Trophoblast cell (in vitro differentiated cells and primary cell): Measurements from ENCODE around the gene RAP1A.

Source experiments
- DNase-seq, 2 donors: peaks; one replicate each; pipeline ENCODE4 v3.0.0-alpha.2; 2016
- H2AFZ ChIP-seq: 2 replicates; pipeline ENCODE4 v1.6.1; 2013; ENCODE audit warnings: low read length, moderate library complexity, mild to moderate bottlenecking; ENCODE audit not compliant: insufficient read depth, poor library complexity
- H2AK5ac ChIP-seq: 2 replicates; pipeline ENCODE4 v1.6.1; 2013; ENCODE audit warnings: mild to moderate bottlenecking, low read length
- H2BK120ac ChIP-seq: 2 replicates; pipeline ENCODE4 v1.6.1; 2013; ENCODE audit warnings: low read length, mild to moderate bottlenecking, moderate library complexity; ENCODE audit not compliant: insufficient read depth, poor library complexity
- H2BK12ac ChIP-seq: 2 replicates; pipeline ENCODE4 v1.6.1; 2013; ENCODE audit warnings: mild to moderate bottlenecking, low read length, moderate library complexity
- H2BK5ac ChIP-seq: 2 replicates; pipeline ENCODE4 v1.6.1; 2013; ENCODE audit warnings: low read length, low read depth, moderate library complexity, mild to moderate bottlenecking; ENCODE audit not compliant: poor library complexity
- H3K14ac ChIP-seq: 2 replicates; pipeline ENCODE4 v1.6.1; 2013; ENCODE audit warnings: mild to moderate bottlenecking, low read length
- H3K18ac ChIP-seq: 2 replicates; pipeline ENCODE4 v1.6.1; 2013; ENCODE audit warnings: mild to moderate bottlenecking, low read length
- H3K23ac ChIP-seq: 2 replicates; pipeline ENCODE4 v1.6.1; 2013; ENCODE audit warnings: low read length
- H3K27ac ChIP-seq: 2 replicates; pipeline ENCODE4 v1.5.1; 2013; ENCODE audit warnings: low read depth, mild to moderate bottlenecking, inconsistent platforms, low read length, moderate library complexity
- H3K27me3 ChIP-seq: 2 replicates; pipeline ENCODE4 v1.6.1; 2013; ENCODE audit warnings: inconsistent platforms, mild to moderate bottlenecking, low read length, moderate library complexity; ENCODE audit not compliant: insufficient read depth
- H3K36me3 ChIP-seq, 2 experiments: 1 replicate in 1 of 2; 2 replicates in 1 of 2; pipeline ENCODE4 v1.6.1; 2013; ENCODE audit warnings: low read length in 2 of 2, mild to moderate bottlenecking in 2 of 2, moderate library complexity in 1 of 2; ENCODE audit not compliant: insufficient read depth in 2 of 2, control insufficient read depth in 1 of 2
- H3K4ac ChIP-seq: 2 replicates; pipeline ENCODE4 v1.6.1; 2013; ENCODE audit warnings: low read depth, mild to moderate bottlenecking, low read length, moderate library complexity
- H3K4me1 ChIP-seq, 2 experiments: 1 replicate in 1 of 2; 2 replicates in 1 of 2; pipeline ENCODE4 v1.6.1; 2013; ENCODE audit warnings: low read length in 2 of 2, mild to moderate bottlenecking in 2 of 2, moderate library complexity in 1 of 2; ENCODE audit not compliant: insufficient read depth in 2 of 2, control insufficient read depth in 1 of 2
- H3K4me2 ChIP-seq: 2 replicates; pipeline ENCODE4 v1.6.1; 2013; ENCODE audit warnings: inconsistent platforms, mild to moderate bottlenecking, low read length, moderate library complexity
- H3K4me3 ChIP-seq: 2 replicates; pipeline ENCODE4 v1.5.1; 2013; ENCODE audit warnings: mild to moderate bottlenecking, low read depth, low read length, inconsistent platforms
- H3K79me1 ChIP-seq: one replicate; pipeline ENCODE4 v1.6.1; 2013; ENCODE audit warnings: low read length
- H3K79me2 ChIP-seq: 2 replicates; pipeline ENCODE4 v1.6.1; 2013; ENCODE audit warnings: low read length, mild to moderate bottlenecking; ENCODE audit not compliant: control insufficient read depth, insufficient read depth, poor library complexity
- H3K9ac ChIP-seq: 2 replicates; pipeline ENCODE4 v1.6.1; 2013; ENCODE audit warnings: mild to moderate bottlenecking, low read length
- H3K9me3 ChIP-seq: 2 replicates; pipeline ENCODE4 v1.6.1; 2013; ENCODE audit warnings: low read depth, mild to moderate bottlenecking, control low read depth, inconsistent platforms, low read length; ENCODE audit not compliant: insufficient read depth
- H4K12ac ChIP-seq: 2 replicates; pipeline ENCODE4 v1.6.1; 2013; ENCODE audit warnings: low read depth, mild to moderate bottlenecking, low read length, moderate library complexity
- H4K8ac ChIP-seq: 2 replicates; pipeline ENCODE4 v1.6.1; 2013; ENCODE audit warnings: low read depth, mild to moderate bottlenecking, low read length, moderate library complexity
- H4K91ac ChIP-seq: one replicate; pipeline ENCODE4 v1.6.1; 2013; ENCODE audit warnings: low read depth, mild to moderate bottlenecking, low read length, moderate library complexity
- WGBS: extraction: QIAGEN DNeasy Blood & Tissue Kit; methylation state at CpG from one replicate; pipeline ENCODE4 v1.1.7; 2013; ENCODE audit warnings: missing lambda C conversion rate; ENCODE audit not compliant: insufficient read length, insufficient coverage; ENCODE audit errors: extremely low coverage; 5-methylcytosine and 5-hydroxymethylcytosine counted together

RAP1A gene

DNA sequence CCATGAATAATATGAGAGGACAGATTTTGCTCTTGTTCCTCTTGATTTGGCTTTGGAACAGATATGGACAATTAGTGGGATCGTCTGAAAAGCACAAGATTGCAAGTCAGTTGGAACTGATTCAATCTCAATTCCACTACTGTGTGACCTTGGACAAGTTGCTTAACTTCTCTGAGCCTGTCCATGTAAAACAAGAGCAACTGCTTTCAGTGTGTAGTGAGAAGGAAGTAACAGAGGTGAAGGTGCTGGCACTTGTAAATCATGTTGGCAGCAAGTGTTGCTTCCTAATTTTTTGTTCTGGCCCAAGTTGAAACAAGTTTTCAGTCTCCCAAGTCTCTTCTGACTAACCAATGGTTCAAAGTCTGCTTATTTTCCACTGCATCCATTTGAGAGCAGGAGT, 104.3 kb downstream of the RAP1A start:
- Histone ChIP-seq H2BK12ac (no peak overlapping the region), H3K79me1 (no peaks in the 10 kb centered on the region), H3K4ac (no peak overlapping the region), H4K91ac (no peak overlapping the region), H3K9ac (no peak overlapping the region), H3K4me1 (no peaks in the 10 kb centered on the region), H3K23ac (no peak overlapping the region), H3K4me2 (no peak overlapping the region), H2BK5ac (no peak overlapping the region), H3K27me3 (no peaks in the 10 kb centered on the region), H3K36me3 (peaks cover 0 to 3% of the 10 kb centered on the region in 2 experiments), H2AK5ac (no peak overlapping the region), H3K14ac (no peak overlapping the region), H3K9me3 (no peaks in the 10 kb centered on the region), H4K12ac (no peak overlapping the region), H3K79me2 (no peaks in the 10 kb centered on the region), H3K18ac (no peak overlapping the region), H4K8ac (no peak overlapping the region), H3K27ac (no peak overlapping the region), H3K4me3 (no peak overlapping the region), H2BK120ac (no peak overlapping the region), H2AFZ (no peak overlapping the region)
- WGBS = no CpG with 5 or more reads among the region's 1 CpG
- no peak for DNase-seq

DNA sequence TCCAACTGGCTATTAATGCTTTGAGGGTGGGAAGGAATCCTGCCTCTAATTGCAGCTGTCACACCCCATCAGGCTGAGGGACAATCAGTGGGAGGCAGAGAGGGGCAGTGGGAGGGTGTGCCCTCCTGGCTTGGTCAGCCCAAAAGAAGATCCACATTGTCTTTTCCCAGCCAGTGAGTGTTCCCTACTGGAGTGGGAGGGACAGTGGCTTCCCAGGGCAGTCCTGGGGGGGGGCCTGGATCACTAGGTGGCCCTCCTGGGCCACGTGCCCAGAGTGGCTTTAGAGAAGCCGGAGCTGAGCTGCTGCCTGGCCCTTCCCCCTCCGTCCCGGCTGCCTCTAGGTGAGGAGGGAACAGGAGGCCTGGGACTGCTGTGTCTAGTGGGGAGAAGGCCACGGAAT, 105.6 kb downstream of the RAP1A start:
- no peak overlapping the region for H4K12ac ChIP-seq
- no peak overlapping the region for H2BK120ac ChIP-seq
- no peak overlapping the region for H3K23ac ChIP-seq
- H3K4me3 ChIP-seq = no peak overlapping the region
- H3K4me1 ChIP-seq = peaks cover 2 to 3% of the 10 kb centered on the region in 2 experiments
- no peaks in the 10 kb centered on the region for H3K79me2 ChIP-seq
- no CpG with 5 or more reads among the region's 5 CpGs for WGBS
- H3K14ac ChIP-seq = no peak overlapping the region
- no peak overlapping the region for H2BK5ac ChIP-seq
- H4K8ac ChIP-seq = no peak overlapping the region
- no peaks in the 10 kb centered on the region for H3K79me1 ChIP-seq
- no peak overlapping the region for H4K91ac ChIP-seq
- no peak overlapping the region for H3K4me2 ChIP-seq
- no peak overlapping the region for H3K27ac ChIP-seq
- H3K4ac ChIP-seq = no peak overlapping the region
- no peak overlapping the region for H2AK5ac ChIP-seq
- H3K18ac ChIP-seq = no peak overlapping the region
- H3K9me3 ChIP-seq = no peaks in the 10 kb centered on the region
- no peak overlapping the region for H2AFZ ChIP-seq
- no peak overlapping the region for H2BK12ac ChIP-seq
- no peaks in the 10 kb centered on the region for H3K27me3 ChIP-seq
- peaks cover 0 to 3% of the 10 kb centered on the region in 2 experiments for H3K36me3 ChIP-seq
- H3K9ac ChIP-seq = no peak overlapping the region
- DNase-seq = no peak

DNA sequence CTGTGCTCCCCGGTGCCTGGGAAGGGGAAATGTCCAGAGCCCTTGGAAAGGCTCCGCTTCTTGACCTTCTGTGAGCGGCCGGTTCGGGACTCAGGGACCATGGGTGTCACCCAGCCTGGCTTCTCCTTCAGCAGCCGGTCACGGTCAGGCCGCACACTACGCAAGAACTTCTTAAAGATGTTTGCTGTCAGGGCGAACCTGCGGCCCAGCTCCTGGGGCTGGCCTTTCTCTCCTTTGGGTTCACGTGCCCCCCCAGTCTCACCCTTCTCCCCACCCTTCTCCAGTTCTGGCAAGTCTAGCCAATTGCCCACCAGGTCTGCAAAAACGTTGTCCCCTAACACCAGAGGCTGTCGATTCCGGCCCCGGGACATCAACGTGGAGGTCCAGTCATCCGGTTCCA, 107.5 kb downstream of the RAP1A start:
- Histone ChIP-seq H2BK5ac (no peak overlapping the region), H2BK12ac (no peak overlapping the region), H2AFZ (no peak overlapping the region), H3K4me3 (no peak overlapping the region), H3K14ac (no peak overlapping the region), H4K91ac (no peak overlapping the region), H4K12ac (no peak overlapping the region), H2BK120ac (no peak overlapping the region), H3K36me3 (peaks cover 0 to 3% of the 10 kb centered on the region in 2 experiments), H2AK5ac (no peak overlapping the region), H3K4me1 (peaks cover 2 to 4% of the 10 kb centered on the region in 2 experiments), H3K9ac (no peak overlapping the region), H3K4ac (no peak overlapping the region), H3K4me2 (no peak overlapping the region), H3K18ac (no peak overlapping the region), H4K8ac (no peak overlapping the region), H3K9me3 (no peaks in the 10 kb centered on the region), H3K79me2 (no peaks in the 10 kb centered on the region), H3K79me1 (no peaks in the 10 kb centered on the region), H3K27ac (no peak overlapping the region), H3K23ac (no peak overlapping the region), H3K27me3 (no peaks in the 10 kb centered on the region)
- DNase-seq = no peak
- WGBS = no CpG with 5 or more reads among the region's 18 CpGs

DNA sequence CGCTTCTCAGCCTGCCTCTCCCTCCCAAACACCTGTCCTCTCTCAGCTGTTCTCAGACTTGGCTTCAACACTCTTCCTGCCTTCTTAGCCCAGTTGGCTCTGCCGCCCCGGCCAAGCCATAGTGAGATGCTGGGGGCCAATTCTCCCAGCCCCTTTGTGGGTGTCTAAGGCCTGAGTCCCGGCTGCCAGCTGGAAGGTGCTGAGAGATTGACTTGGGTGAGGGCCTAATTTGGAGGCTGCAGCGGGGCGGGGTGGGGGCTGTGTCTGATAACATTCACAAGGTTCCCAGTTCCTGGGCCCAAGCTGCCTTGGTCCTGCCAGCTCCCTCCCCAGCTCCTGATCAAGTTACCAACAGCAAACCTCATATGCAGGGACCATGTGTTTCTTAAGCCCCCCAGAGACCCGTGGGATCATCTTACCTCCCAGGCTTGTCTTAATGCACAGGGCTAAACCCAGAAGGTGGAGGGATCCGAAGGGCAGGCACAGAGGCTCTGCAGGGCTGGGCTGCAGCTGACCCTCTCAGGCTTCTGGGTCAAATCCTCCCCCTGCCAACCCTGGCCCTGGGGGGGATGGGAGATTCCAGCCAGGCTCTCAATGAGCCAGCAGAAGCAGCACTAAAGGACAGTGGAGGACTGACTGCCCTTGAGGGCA, 109.8 kb downstream of the RAP1A start:
- Histone ChIP-seq H2BK12ac (no peak overlapping the region), H3K14ac (no peak overlapping the region), H3K4me1 (peaks cover 2 to 4% of the 10 kb centered on the region in 2 experiments), H3K4me2 (no peak overlapping the region), H2BK5ac (no peak overlapping the region), H3K27me3 (no peaks in the 10 kb centered on the region), H3K18ac (no peak overlapping the region), H2BK120ac (no peak overlapping the region), H3K23ac (no peak overlapping the region), H2AK5ac (no peak overlapping the region), H3K4me3 (no peak overlapping the region), H3K79me2 (no peaks in the 10 kb centered on the region), H3K9ac (no peak overlapping the region), H4K8ac (no peak overlapping the region), H2AFZ (no peak overlapping the region), H3K27ac (no peak overlapping the region), H3K36me3 (peaks cover 0 to 3% of the 10 kb centered on the region in 2 experiments), H3K9me3 (no peaks in the 10 kb centered on the region), H3K4ac (no peak overlapping the region), H4K12ac (no peak overlapping the region), H3K79me1 (no peaks in the 10 kb centered on the region), H4K91ac (no peak overlapping the region)
- no peak for DNase-seq
- no CpG with 5 or more reads among the region's 8 CpGs for WGBS
